Ovary (tissue), 3 donors: ENCODE data around the gene LEO1.

ENCODE experiments used
- POLR2A ChIP-seq: fragments of 450-650 bp; IDR thresholded peaks from one replicate; pipeline ENCODE4 v1.6.1; 2017; ENCODE audit warnings: antibody characterized with exemption, mild to moderate bottlenecking, moderate library complexity
- TF ChIP-seq, protein P1 (sequence below), 3 donors: fragments of 450-650 bp in 2 of 3; fragments of 200-600 bp in 1 of 3; IDR thresholded peaks; one replicate each; pipeline versions ENCODE4 v1.5.1 to v1.8.0; 2016 to 2022; ENCODE audit warnings: antibody characterized with exemption in 3 of 3, mild to moderate bottlenecking in 1 of 3
- donor health status: DM: no; HTN: no; CAD: no.

DNA sequence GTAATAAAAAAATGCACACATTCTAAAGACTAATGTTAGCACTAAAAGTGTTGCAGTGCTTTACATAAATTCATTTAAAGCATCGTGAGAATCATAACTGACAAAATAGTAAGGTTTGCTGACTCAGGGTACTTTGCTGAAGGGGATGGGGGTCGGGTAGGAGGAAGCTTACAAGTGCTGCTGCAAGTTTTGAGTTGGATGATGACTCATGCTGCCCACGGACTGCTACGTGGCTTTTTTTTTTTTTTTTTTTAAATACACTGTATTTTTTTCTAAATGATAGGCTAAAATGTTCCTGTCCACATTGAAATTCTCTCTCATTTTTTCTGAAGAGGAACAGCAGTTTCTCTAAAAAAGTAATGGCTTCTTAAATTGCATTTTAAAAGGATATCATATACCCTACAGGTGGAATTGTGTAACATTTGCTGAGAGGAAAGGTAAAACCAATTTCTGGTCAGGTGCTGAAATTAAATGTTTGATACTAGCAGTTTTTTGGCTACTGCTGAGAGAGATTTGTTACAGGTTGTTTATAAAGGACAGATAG is 49.6 kb upstream of the LEO1 start:
- no peak for TF ChIP-seq POLR2A
- TF ChIP-seq, protein P1, sequence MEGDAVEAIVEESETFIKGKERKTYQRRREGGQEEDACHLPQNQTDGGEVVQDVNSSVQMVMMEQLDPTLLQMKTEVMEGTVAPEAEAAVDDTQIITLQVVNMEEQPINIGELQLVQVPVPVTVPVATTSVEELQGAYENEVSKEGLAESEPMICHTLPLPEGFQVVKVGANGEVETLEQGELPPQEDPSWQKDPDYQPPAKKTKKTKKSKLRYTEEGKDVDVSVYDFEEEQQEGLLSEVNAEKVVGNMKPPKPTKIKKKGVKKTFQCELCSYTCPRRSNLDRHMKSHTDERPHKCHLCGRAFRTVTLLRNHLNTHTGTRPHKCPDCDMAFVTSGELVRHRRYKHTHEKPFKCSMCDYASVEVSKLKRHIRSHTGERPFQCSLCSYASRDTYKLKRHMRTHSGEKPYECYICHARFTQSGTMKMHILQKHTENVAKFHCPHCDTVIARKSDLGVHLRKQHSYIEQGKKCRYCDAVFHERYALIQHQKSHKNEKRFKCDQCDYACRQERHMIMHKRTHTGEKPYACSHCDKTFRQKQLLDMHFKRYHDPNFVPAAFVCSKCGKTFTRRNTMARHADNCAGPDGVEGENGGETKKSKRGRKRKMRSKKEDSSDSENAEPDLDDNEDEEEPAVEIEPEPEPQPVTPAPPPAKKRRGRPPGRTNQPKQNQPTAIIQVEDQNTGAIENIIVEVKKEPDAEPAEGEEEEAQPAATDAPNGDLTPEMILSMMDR (IDR thresholded peaks at IDR 0.05) = no peak
